NT2/D1 (cell line): ENCODE data around the gene SIX1.

ENCODE experiments used
- SUZ12 ChIP-seq: IDR thresholded peaks from 2 replicates; pipeline ENCODE4 v1.6.1; 2011; ENCODE audit not compliant: insufficient read length, insufficient read depth; ENCODE audit errors: extremely low read depth
- YY1 ChIP-seq: IDR thresholded peaks from 2 replicates; pipeline ENCODE4 v1.6.1; 2011; ENCODE audit not compliant: insufficient read length, insufficient read depth
- ZNF274 ChIP-seq: IDR thresholded peaks from 2 replicates; pipeline ENCODE4 v1.6.1; 2011; ENCODE audit warnings: mild to moderate bottlenecking, low read depth, low read length

- TF ChIP-seq ZNF274 (no peak), YY1 (no peak), SUZ12 (no peak)
These were observed 5.1 kb upstream of the SIX1 start for GRCh38 chr14:60654334-60654821.
